GM12891 (cell line): ENCODE data around the gene TARP.

ENCODE experiments used
- DNase-seq: peaks from one replicate; pipeline ENCODE4 v3.0.0; 2011; ENCODE audit warnings: low spot score; ENCODE audit not compliant: insufficient read length
- FAIRE-seq: peaks from 2 replicates; lab custom pipeline; 2011; peaks lifted over from hg19 to GRCh38; lab: Jason Lieb, UNC
- PAX5 ChIP-seq: IDR thresholded peaks from 2 replicates; pipeline ENCODE4 v1.6.1; 2011; ENCODE audit warnings: low read length, moderate library complexity, mild to moderate bottlenecking; ENCODE audit not compliant: insufficient read depth, severe bottlenecking
- POLR2A ChIP-seq: IDR thresholded peaks from 2 replicates; pipeline ENCODE4 v1.6.1; 2011; ENCODE audit warnings: low read depth, low read length, control low read depth
- POLR2AphosphoS5 ChIP-seq: IDR thresholded peaks from 2 replicates; pipeline ENCODE4 v1.6.1; 2011; ENCODE audit warnings: low read depth, low read length, control low read depth
- POU2F2 ChIP-seq: IDR thresholded peaks from 2 replicates; pipeline ENCODE4 v1.6.1; 2011; ENCODE audit warnings: low read depth, mild to moderate bottlenecking, control low read depth, low read length, moderate library complexity
- SPI1 ChIP-seq: IDR thresholded peaks from 2 replicates; pipeline ENCODE4 v1.6.1; 2011; ENCODE audit warnings: low read depth, low read length, control low read depth
- TAF1 ChIP-seq: IDR thresholded peaks from 2 replicates; pipeline ENCODE4 v1.6.1; 2011; ENCODE audit warnings: low read depth, low read length, control low read depth

TARP gene

GRCh38 chr7:38220452-38220851 lies 53.0 kb downstream of the TARP start:
- TF ChIP-seq PAX5 (no peak), POLR2AphosphoS5 (no peak), POU2F2 (no peak), TAF1 (no peak), SPI1 (no peak), POLR2A (no peak)

GRCh38 chr7:38217672-38218071 lies 55.8 kb downstream of the TARP start:
- FAIRE-seq (peak; percentile 28), DNase-seq (no peak)
- TF ChIP-seq PAX5 (no peak), POLR2AphosphoS5 (no peak), POU2F2 (no peak), POLR2A (no peak), TAF1 (no peak), SPI1 (no peak)

More at GRCh38 chr7:38220452-38220851, 53.0 kb downstream of the TARP start:
- DNase-seq (no peak), FAIRE-seq (peak; percentile 51)

GRCh38 chr7:38215735-38216670 lies 57.4 kb downstream of the TARP start:
- FAIRE-seq = peak; percentile 84
- TF ChIP-seq POLR2AphosphoS5 (no peak), PAX5 (no peak), TAF1 (no peak), SPI1 (no peak), POLR2A (no peak), POU2F2 (no peak)

GRCh38 chr7:38215115-38215514 lies 58.3 kb downstream of the TARP start:
- TF ChIP-seq PAX5 = no peak
- TF ChIP-seq POU2F2 = no peak
- TF ChIP-seq POLR2A = no peak
- no peak for TF ChIP-seq TAF1
- TF ChIP-seq POLR2AphosphoS5 = no peak
- no peak for TF ChIP-seq SPI1
- no peak for FAIRE-seq
- DNase-seq = no peak

More at GRCh38 chr7:38215735-38216670, 57.4 kb downstream of the TARP start:
- DNase-seq = no peak

GRCh38 chr7:38211940-38212339 lies 61.5 kb downstream of the TARP start:
- no peak for DNase-seq
- FAIRE-seq = no peak
- TF ChIP-seq POLR2AphosphoS5 (no peak), SPI1 (no peak), TAF1 (no peak), PAX5 (no peak), POLR2A (no peak)

- DNase-seq (no peak), FAIRE-seq (no peak)
- TF ChIP-seq POLR2A (0 out of 2 replicates have a peak, but pooled peaks have one; percentile 13), POLR2AphosphoS5 (no peak), SPI1 (no peak), TAF1 (no peak), PAX5 (no peak), POU2F2 (no peak)
These were observed 62.0 kb downstream of the TARP start for GRCh38 chr7:38211486-38211885.
